Astrocyte (in vitro differentiated cells and primary cell): ENCODE measurements around the gene WTAP.
"Not testable (repeated sequence)": the region's sequence is repeated elsewhere in the genome, so short reads cannot be mapped to it uniquely, and the experiment has no call there.

Experiments used
- EZH2 ChIP-seq: IDR thresholded peaks from 2 replicates; pipeline ENCODE4 v1.6.1; 2012; ENCODE audit warnings: mild to moderate bottlenecking, low read length, inconsistent platforms; ENCODE audit not compliant: insufficient read depth
- TF ChIP-seq, protein P1 (sequence below): IDR thresholded peaks from 2 replicates; pipeline ENCODE4 v1.5.1; 2011; ENCODE audit warnings: low read depth, mild to moderate bottlenecking, inconsistent platforms, low read length, moderate library complexity; ENCODE audit not compliant: insufficient read depth

DNA sequence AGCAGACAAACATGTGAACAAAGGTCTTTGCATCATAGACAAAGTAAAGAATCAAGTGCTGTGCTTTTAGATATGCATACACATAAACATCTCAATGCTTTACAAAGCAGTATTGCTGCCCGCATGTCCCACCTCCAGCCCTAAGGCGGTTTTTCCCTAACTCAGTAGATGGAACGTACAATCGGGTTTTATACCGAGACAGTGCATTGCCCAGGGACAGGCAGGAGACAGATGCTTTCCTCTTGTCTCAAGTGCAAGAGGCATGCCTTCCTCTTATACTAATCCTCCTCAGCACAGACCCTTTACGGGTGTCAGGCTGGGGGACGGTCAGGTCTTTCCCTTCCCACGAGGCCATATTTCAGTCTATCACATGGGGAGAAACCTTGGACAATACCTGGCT lies 67.7 kb downstream of the WTAP start:
- TF ChIP-seq EZH2, result not testable (repeated sequence)
- TF ChIP-seq, protein P1, sequence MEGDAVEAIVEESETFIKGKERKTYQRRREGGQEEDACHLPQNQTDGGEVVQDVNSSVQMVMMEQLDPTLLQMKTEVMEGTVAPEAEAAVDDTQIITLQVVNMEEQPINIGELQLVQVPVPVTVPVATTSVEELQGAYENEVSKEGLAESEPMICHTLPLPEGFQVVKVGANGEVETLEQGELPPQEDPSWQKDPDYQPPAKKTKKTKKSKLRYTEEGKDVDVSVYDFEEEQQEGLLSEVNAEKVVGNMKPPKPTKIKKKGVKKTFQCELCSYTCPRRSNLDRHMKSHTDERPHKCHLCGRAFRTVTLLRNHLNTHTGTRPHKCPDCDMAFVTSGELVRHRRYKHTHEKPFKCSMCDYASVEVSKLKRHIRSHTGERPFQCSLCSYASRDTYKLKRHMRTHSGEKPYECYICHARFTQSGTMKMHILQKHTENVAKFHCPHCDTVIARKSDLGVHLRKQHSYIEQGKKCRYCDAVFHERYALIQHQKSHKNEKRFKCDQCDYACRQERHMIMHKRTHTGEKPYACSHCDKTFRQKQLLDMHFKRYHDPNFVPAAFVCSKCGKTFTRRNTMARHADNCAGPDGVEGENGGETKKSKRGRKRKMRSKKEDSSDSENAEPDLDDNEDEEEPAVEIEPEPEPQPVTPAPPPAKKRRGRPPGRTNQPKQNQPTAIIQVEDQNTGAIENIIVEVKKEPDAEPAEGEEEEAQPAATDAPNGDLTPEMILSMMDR, result not testable (repeated sequence)
